ENCODE results near the gene MAMDC4.

GRCh38 chr9:136901516-136902258 lies 49.5 kb downstream of the MAMDC4 start:
- no peak for TF ChIP-seq CTBP1 (IDR thresholded peaks at IDR 0.05; ENCODE audit: borderline replicate concordance)
- no peak for TF ChIP-seq TARDBP (IDR thresholded peaks at IDR 0.05)
